H9 (cell line): Measurements from ENCODE around the gene TGFBR1. TPM values are rescaled to one million over a fixed set of nuclear protein-coding genes. Genes with fewer than 3 reads are reported as not detected.

Experiments used
- DNase-seq: peaks from one replicate; pipeline ENCODE4 v3.0.0-alpha.2; 2017
- H2AFZ ChIP-seq: one replicate; pipeline ENCODE4 v1.6.1; 2013; ENCODE audit warnings: mild to moderate bottlenecking, low read length, control low read depth, moderate library complexity
- H2AK5ac ChIP-seq: 2 replicates; pipeline ENCODE4 v1.6.1; 2013; ENCODE audit warnings: low read length, control low read depth, mixed read lengths; ENCODE audit not compliant: insufficient read length
- H2BK120ac ChIP-seq: one replicate; pipeline ENCODE4 v1.6.1; 2013; ENCODE audit warnings: low read depth, mild to moderate bottlenecking, low read length, control low read depth, inconsistent platforms; ENCODE audit not compliant: poor library complexity, severe bottlenecking
- H2BK12ac ChIP-seq: 2 replicates; pipeline ENCODE4 v1.6.1; 2013; ENCODE audit warnings: low read length, control low read depth, mixed read lengths, low read depth; ENCODE audit not compliant: insufficient read length
- H2BK15ac ChIP-seq: 2 replicates; pipeline ENCODE4 v1.6.1; 2013; ENCODE audit warnings: low read depth, low read length, control low read depth
- H2BK20ac ChIP-seq: one replicate; pipeline ENCODE4 v1.6.1; 2013; ENCODE audit warnings: low read depth, mild to moderate bottlenecking, low read length, control low read depth, inconsistent platforms; ENCODE audit not compliant: poor library complexity, severe bottlenecking
- H2BK5ac ChIP-seq: 2 replicates; pipeline ENCODE4 v1.6.1; 2013; ENCODE audit warnings: low read length, control low read depth, mixed read lengths; ENCODE audit not compliant: insufficient read length
- H3K14ac ChIP-seq: 2 replicates; pipeline ENCODE4 v1.6.1; 2013; ENCODE audit warnings: low read length, control low read depth; ENCODE audit not compliant: insufficient read depth
- H3K18ac ChIP-seq: 2 replicates; pipeline ENCODE4 v1.6.1; 2013; ENCODE audit warnings: low read depth, mild to moderate bottlenecking, mixed read lengths, low read length, control low read depth; ENCODE audit not compliant: insufficient read length
- H3K23ac ChIP-seq: 2 replicates; pipeline ENCODE4 v1.6.1; 2013; ENCODE audit warnings: low read length, control low read depth, mixed read lengths, low read depth; ENCODE audit not compliant: insufficient read length
- H3K23me2 ChIP-seq: 2 replicates; pipeline ENCODE4 v1.6.1; 2013; ENCODE audit warnings: low read depth, mild to moderate bottlenecking, mixed read lengths, low read length, control low read depth; ENCODE audit not compliant: insufficient read length, poor library complexity, severe bottlenecking
- H3K27ac ChIP-seq: 2 replicates; pipeline ENCODE4 v1.5.1; 2013; ENCODE audit warnings: low read length, control low read depth, mixed read lengths, low read depth; ENCODE audit not compliant: insufficient read length
- H3K27me3 ChIP-seq: 2 replicates; pipeline ENCODE4 v1.6.1; 2013; ENCODE audit warnings: low read length, control low read depth, inconsistent platforms; ENCODE audit not compliant: insufficient read depth
- H3K4ac ChIP-seq: 2 replicates; pipeline ENCODE4 v1.6.1; 2013; ENCODE audit warnings: low read depth, mild to moderate bottlenecking, control low read depth, inconsistent platforms, low read length, moderate library complexity
- H3K4me1 ChIP-seq: 2 replicates; pipeline ENCODE4 v1.6.1; 2013; ENCODE audit warnings: low read length, control low read depth, inconsistent platforms; ENCODE audit not compliant: insufficient read depth
- H3K4me2 ChIP-seq: 2 replicates; pipeline ENCODE4 v1.6.1; 2013; ENCODE audit warnings: low read length, control low read depth, mixed read lengths; ENCODE audit not compliant: insufficient read length, insufficient read depth
- H3K56ac ChIP-seq: 2 replicates; pipeline ENCODE4 v1.6.1; 2013; ENCODE audit warnings: low read depth, mild to moderate bottlenecking, mixed read lengths, low read length, control low read depth; ENCODE audit not compliant: insufficient read length
- H3K79me1 ChIP-seq: 2 replicates; pipeline ENCODE4 v1.6.1; 2013; ENCODE audit warnings: low read depth, mild to moderate bottlenecking, moderate library complexity, low read length, control low read depth, inconsistent platforms; ENCODE audit not compliant: insufficient read depth, poor library complexity, severe bottlenecking
- H3K79me2 ChIP-seq: 2 replicates; pipeline ENCODE4 v1.6.1; 2013; ENCODE audit warnings: low read length, control low read depth, inconsistent platforms; ENCODE audit not compliant: insufficient read depth
- H3K9ac ChIP-seq: 2 replicates; pipeline ENCODE4 v1.6.1; 2013; ENCODE audit warnings: low read length, control low read depth, mixed read lengths; ENCODE audit not compliant: insufficient read length; ENCODE audit errors: extremely low read depth
- H3K9me3 ChIP-seq: one replicate; pipeline ENCODE4 v1.6.1; 2013; ENCODE audit warnings: low read depth, low read length, inconsistent platforms; ENCODE audit not compliant: control insufficient read depth
- H3T11ph ChIP-seq: one replicate; pipeline ENCODE4 v1.6.1; 2013; ENCODE audit warnings: mild to moderate bottlenecking, low read length, control low read depth, inconsistent platforms
- H4K20me1 ChIP-seq: one replicate; pipeline ENCODE4 v1.6.1; 2013; ENCODE audit not compliant: control insufficient read depth, insufficient read length, insufficient read depth
- H4K5ac ChIP-seq: 2 replicates; pipeline ENCODE4 v1.6.1; 2013; ENCODE audit warnings: low read depth, mild to moderate bottlenecking, mixed read lengths, low read length, control low read depth; ENCODE audit not compliant: insufficient read length
- H4K8ac ChIP-seq: replicated peaks from 2 replicates; pipeline ENCODE4 v1.6.1; 2013; ENCODE audit warnings: low read length, control low read depth, mixed read lengths, low read depth; ENCODE audit not compliant: insufficient read length
- H4K91ac ChIP-seq: 2 replicates; pipeline ENCODE4 v1.6.1; 2013; ENCODE audit warnings: low read depth, mild to moderate bottlenecking, moderate library complexity, mixed read lengths, low read length, control low read depth; ENCODE audit not compliant: insufficient read length
- H3K27ac Mint-ChIP-seq, 3 experiments: 2 replicates in 2 of 3; 3 replicates in 1 of 3; pipeline ENCODE4 v1.8.0; 2020 to 2021; ENCODE audit warnings: mixed read lengths in 3 of 3, mild to moderate bottlenecking in 1 of 3, moderate library complexity in 1 of 3
- H3K27me3 Mint-ChIP-seq: 2 replicates; pipeline ENCODE4 v1.8.0; 2021; ENCODE audit warnings: low read depth, mild to moderate bottlenecking, moderate library complexity, mixed read lengths
- H3K36me3 Mint-ChIP-seq, 3 experiments: 2 replicates in 2 of 3; 3 replicates in 1 of 3; pipeline ENCODE4 v1.8.0; 2020 to 2021; ENCODE audit warnings: low read depth in 3 of 3, mixed read lengths in 3 of 3; ENCODE audit not compliant: insufficient read depth in 1 of 3
- H3K4me1 Mint-ChIP-seq, 2 experiments: 2 replicates each; pipeline ENCODE4 v1.8.0; 2020; ENCODE audit warnings: mixed read lengths in 2 of 2
- H3K4me3 Mint-ChIP-seq, 2 experiments: 2 replicates in 1 of 2; 3 replicates in 1 of 2; pipeline ENCODE4 v1.8.0; 2020 to 2021; ENCODE audit warnings: mild to moderate bottlenecking in 2 of 2, mixed read lengths in 2 of 2, moderate library complexity in 1 of 2
- H3K9me3 Mint-ChIP-seq, 2 experiments: 2 replicates in 1 of 2; 3 replicates in 1 of 2; pipeline ENCODE4 v1.8.0; 2020; ENCODE audit warnings: mild to moderate bottlenecking in 2 of 2, mixed read lengths in 2 of 2, moderate library complexity in 1 of 2
- WGBS: extraction: QIAGEN DNeasy Blood & Tissue Kit; methylation state at CpG from one replicate; pipeline ENCODE4 v1.1.7; 2013; ENCODE audit warnings: missing lambda C conversion rate, low lambda C conversion rate, mixed read lengths; ENCODE audit not compliant: insufficient read length; ENCODE audit errors: extremely low coverage; 5-methylcytosine and 5-hydroxymethylcytosine counted together
- total RNA-seq: library from RNA; stranded (reverse); gene quantifications from 2 replicates; pipeline ENCODE4 v1.2.1, GENCODE V29; 2021
- TF ChIP-seq, protein P1 (sequence below): fragments of 200-600 bp; sonication (generic); conservative IDR thresholded peaks from 3 replicates; pipeline ENCODE4 v1.8.0; 2021; ENCODE audit warnings: antibody characterized with exemption, mild to moderate bottlenecking

The TGFBR1 gene
- total RNA-seq, 1 experiment from 2014 or later = 59.3 TPM

DNA sequence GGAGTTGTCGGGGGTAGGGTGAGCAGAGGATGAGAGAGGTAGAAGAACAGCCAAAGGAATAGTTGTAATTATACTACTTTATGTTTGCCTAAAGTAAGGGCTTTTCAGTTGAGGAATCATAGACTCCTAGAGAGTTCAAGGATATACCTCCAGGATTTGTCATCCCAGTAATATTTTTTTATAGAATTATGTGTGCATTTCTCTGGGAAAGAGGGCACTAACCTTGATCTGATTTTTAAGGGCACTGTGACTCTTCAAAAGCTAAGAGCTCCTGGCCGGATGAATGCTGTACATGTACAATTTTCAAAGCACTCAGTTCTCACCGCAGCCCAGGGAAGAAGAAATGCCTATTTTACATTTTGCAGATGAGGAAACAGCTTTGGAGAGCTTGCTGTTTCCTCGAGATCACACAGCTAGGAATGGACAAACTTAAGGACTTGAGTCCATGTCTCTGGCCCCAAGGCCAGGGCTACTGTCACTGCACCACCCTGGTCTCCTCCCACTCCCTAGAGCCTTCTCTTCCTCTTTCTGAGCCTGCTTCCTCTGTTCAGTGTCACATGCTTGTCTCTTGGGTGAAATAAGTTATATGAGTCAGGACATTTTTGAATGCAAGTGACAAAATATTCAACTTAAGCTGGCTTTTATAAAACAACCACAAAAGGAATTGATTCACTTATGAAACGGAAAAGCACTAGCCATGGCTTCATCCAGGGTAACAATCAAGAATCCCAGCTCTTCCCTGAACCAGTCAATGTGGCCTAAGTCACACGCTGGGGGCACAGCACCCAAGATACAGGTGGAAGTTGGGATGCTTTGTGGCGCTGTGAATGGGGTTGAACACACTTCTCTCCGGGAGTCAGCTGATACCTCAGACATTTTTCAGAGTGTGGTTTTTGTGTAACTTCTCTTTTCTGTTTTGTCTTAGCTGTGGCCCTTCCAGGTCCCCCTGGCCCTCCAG is 45.7 kb upstream of the TGFBR1 start:
- Histone ChIP-seq H3K9me3 (no peaks in the 10 kb centered on the region), H3K23ac (no peak overlapping the region), H2BK12ac (no peak overlapping the region), H3K4me1 (no peaks in the 10 kb centered on the region), H3T11ph (no peak overlapping the region), H3K56ac (no peak overlapping the region), H3K4ac (no peak overlapping the region), H2AFZ (no peak overlapping the region), H3K79me2 (no peaks in the 10 kb centered on the region), H3K27ac (no peak overlapping the region), H3K79me1 (no peaks in the 10 kb centered on the region), H2BK15ac (no peak overlapping the region), H3K4me2 (no peak overlapping the region), H4K91ac (no peak overlapping the region), H3K18ac (no peak overlapping the region), H2BK5ac (no peak overlapping the region), H2BK120ac (no peak overlapping the region), H2BK20ac (no peak overlapping the region), H3K9ac (no peak overlapping the region), H3K14ac (no peak overlapping the region), H2AK5ac (no peak overlapping the region), H3K23me2 (no peaks in the 10 kb centered on the region), H4K20me1 (no peaks in the 10 kb centered on the region), H4K8ac (no peak overlapping the region), H3K27me3 (no peaks in the 10 kb centered on the region), H4K5ac (no peak overlapping the region)
- no peaks in the 10 kb centered on the region for H3K4me1 Mint-ChIP-seq
- TF ChIP-seq, protein P1, sequence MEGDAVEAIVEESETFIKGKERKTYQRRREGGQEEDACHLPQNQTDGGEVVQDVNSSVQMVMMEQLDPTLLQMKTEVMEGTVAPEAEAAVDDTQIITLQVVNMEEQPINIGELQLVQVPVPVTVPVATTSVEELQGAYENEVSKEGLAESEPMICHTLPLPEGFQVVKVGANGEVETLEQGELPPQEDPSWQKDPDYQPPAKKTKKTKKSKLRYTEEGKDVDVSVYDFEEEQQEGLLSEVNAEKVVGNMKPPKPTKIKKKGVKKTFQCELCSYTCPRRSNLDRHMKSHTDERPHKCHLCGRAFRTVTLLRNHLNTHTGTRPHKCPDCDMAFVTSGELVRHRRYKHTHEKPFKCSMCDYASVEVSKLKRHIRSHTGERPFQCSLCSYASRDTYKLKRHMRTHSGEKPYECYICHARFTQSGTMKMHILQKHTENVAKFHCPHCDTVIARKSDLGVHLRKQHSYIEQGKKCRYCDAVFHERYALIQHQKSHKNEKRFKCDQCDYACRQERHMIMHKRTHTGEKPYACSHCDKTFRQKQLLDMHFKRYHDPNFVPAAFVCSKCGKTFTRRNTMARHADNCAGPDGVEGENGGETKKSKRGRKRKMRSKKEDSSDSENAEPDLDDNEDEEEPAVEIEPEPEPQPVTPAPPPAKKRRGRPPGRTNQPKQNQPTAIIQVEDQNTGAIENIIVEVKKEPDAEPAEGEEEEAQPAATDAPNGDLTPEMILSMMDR = no peak
- H3K36me3 Mint-ChIP-seq = no peaks in the 10 kb centered on the region
- H3K27ac Mint-ChIP-seq = no peak overlapping the region
- no peaks in the 10 kb centered on the region for H3K9me3 Mint-ChIP-seq
- peaks cover 12% of the 10 kb centered on the region for H3K27me3 Mint-ChIP-seq
- no CpG with 5 or more reads among the region's 8 CpGs for WGBS
- no peak overlapping the region for H3K4me3 Mint-ChIP-seq
- no peak for DNase-seq
